Keratinocyte (primary cell): ENCODE measurements around the gene AFF4. TPM values are rescaled to one million over a fixed set of nuclear protein-coding genes. Genes with fewer than 3 reads are reported as not detected.

Experiments
- polyA plus RNA-seq, 5 experiments: library from polyadenylated mRNA; depleted of rRNA in 3 of 5; stranded (reverse) in 3 of 5; stranded (forward) in 1 of 5; unstranded in 1 of 5; fragments of >200 nt; gene quantifications; 1 replicate in 1 of 5; 2 replicates in 3 of 5; 3 replicates in 1 of 5; pipeline versions ENCODE4 v1.2.1 to v1.2.3, GENCODE V29; 2011 to 2012; ENCODE audit warnings: missing spikeins in 2 of 5, low read depth in 1 of 5, low replicate concordance in 1 of 5
- small RNA-seq, 3 experiments: library from RNA; depleted of rRNA; stranded (forward); fragments of <200 nt; gene quantifications; one replicate each; pipeline ENCODE3, GENCODE V24; 2012; ENCODE audit warnings: low read depth in 3 of 3, low replicate concordance in 1 of 3; ENCODE audit not compliant: insufficient read length in 3 of 3

Gene AFF4
- polyA plus RNA-seq, 1 donor (not counting 4 experiments of a cell fraction or from before 2014, with no cell fraction given), result 51.3 TPM

Small RNAs within 50 kb of the gene (small RNA-seq; reads per million reads assigned to genes)
- gene AC113410.1 (0 reads per million in 3 experiments), gene ATP6V0E1P1 (0 reads per million in 3 experiments), gene RF00019 (0 reads per million in 3 experiments), gene RNA5SP192 (0 reads per million in 3 experiments)

Other genes with a start within 250 kb of the AFF4 start
- gene KIF3A, start 226.1 kb downstream of the AFF4 start, polyA plus RNA-seq, result 7.0 to 15.4 TPM (median 8.6 TPM) in 3 replicates
- 0.05 to 0.14 TPM in 2 of 3 replicates, not detected in the other for gene CCNI2, start 216.2 kb downstream of the AFF4 start, polyA plus RNA-seq
- 41.6 to 50.2 TPM (median 46.4 TPM) in 3 replicates for gene SEPTIN8, start 186.4 kb downstream of the AFF4 start, polyA plus RNA-seq
- gene SOWAHA, start 150.3 kb downstream of the AFF4 start, polyA plus RNA-seq, result not detected in 3 replicates
- 0.25 to 0.73 TPM (median 0.58 TPM) in 3 replicates for gene SHROOM1, start 133.0 kb downstream of the AFF4 start, polyA plus RNA-seq
- 0.11 to 0.54 TPM (median 0.21 TPM) in 3 replicates for gene GDF9, start 97.2 kb downstream of the AFF4 start, polyA plus RNA-seq
- 199 to 488 TPM (median 398 TPM) in 3 replicates for gene UQCRQ, start 97.0 kb downstream of the AFF4 start, polyA plus RNA-seq
- 0.28 to 1.2 TPM (median 0.50 TPM) in 3 replicates for gene LEAP2, start 90.0 kb downstream of the AFF4 start, polyA plus RNA-seq
- gene ZCCHC10, start 62.9 kb upstream of the AFF4 start, polyA plus RNA-seq, result 29.1 to 41.1 TPM (median 38.5 TPM) in 3 replicates
- gene HSPA4, start 88.4 kb upstream of the AFF4 start, polyA plus RNA-seq, result 51.4 to 119 TPM (median 79.3 TPM) in 3 replicates